B cell (primary cell): ENCODE results near the gene BIN2.

Source experiments
- CTCF ChIP-seq: fragments of 200-600 bp; IDR thresholded peaks from one replicate; pipeline ENCODE4 v1.8.0; 2022; ENCODE audit warnings: antibody characterized with exemption, mild to moderate bottlenecking
- EZH2 ChIP-seq: IDR thresholded peaks from 2 replicates; pipeline ENCODE4 v1.6.1; 2012; ENCODE audit warnings: borderline replicate concordance, low read depth, mild to moderate bottlenecking, moderate library complexity, low read length; ENCODE audit not compliant: insufficient read depth, poor library complexity, severe bottlenecking

GRCh38 chr12:51339750-51340149, 15.8 kb upstream of the BIN2 start:
- no peak for TF ChIP-seq EZH2
- TF ChIP-seq CTCF = no peak
